ENCODE data around the gene CHST15. TPM values are rescaled to one million over a fixed set of nuclear protein-coding genes. Genes with fewer than 3 reads are reported as not detected.

The CHST15 gene
- total and polyA plus RNA-seq, 9 donors = 35.9 to 93.0 (median 52.5) TPM

- intact Hi-C loops (cut with DNase I) = no loop called here
- no peak for DNase-seq
- no peak overlapping the region for H3K27ac ChIP-seq
- H3K36me3 ChIP-seq = no peaks in the 10 kb centered on the region
- WGBS, 3 donors = 62 to 67% (median 63%) methylated on average over 4 of the region's 4 CpGs
- TF ChIP-seq POLR2A (IDR thresholded peaks at IDR 0.05) (no peak), CTCF (IDR thresholded peaks at IDR 0.05) (no peak), EP300 (IDR thresholded peaks at IDR 0.05) (no peak)
- H3K4me1 ChIP-seq (ENCODE audit: insufficient read depth) = no peaks in the 10 kb centered on the region
- H3K9me3 ChIP-seq = peaks cover 0 to 3% of the 10 kb centered on the region in 2 donors
- H3K4me3 ChIP-seq = no peak overlapping the region
- no peaks in the 10 kb centered on the region for H3K27me3 ChIP-seq
Observed at GRCh38 chr10:123974406-123974805, 119.0 kb downstream of the CHST15 start.

DNA sequence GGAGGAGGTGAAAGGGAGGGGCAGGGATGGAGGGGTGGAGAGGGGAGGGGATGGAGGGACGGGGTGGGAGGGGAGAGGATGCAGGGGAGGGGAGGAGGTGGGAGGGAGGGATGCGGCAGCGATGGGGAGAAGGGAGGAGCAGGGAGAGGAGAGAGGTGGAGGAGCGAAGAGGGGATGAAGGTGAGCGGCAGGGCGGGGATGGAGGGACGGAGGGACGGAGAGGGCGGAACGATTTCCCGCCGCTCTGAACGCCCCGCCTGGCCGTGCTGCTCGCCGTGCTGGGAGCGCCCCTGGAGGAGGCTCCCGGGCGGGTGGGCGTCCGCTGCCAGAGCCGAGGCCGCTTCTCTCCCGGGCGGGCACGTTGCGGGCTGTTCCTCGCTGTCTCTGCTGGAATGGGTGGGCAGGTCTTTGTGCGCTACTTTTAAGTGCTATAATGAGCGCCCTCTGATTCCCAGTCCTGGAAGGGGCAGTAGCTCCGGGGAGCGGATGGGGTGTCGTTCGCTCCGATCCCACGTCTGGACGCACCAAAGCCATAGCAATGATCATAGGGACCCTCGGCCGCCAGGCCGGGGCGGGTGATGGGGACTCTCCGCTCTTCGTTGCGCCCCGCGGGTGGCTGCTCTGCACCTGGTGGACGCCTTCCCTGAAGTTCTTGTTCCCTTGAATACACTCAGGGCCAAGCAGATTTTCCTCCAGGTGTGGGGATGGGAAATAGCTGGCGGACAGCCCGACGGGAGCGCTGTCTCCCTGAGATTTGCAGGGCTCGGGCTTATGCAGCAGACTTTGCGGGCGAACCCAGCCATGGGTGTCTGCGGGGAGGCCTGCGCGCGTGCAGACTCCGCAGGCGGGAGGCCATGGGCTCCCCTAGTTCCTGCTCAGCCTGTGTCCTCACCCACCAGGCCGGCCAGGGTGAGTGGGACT, 120.7 kb downstream of the CHST15 start:
- Histone ChIP-seq H3K4me1 (ENCODE audit: insufficient read depth) (no peaks in the 10 kb centered on the region), H3K27me3 (no peaks in the 10 kb centered on the region), H3K4me3 (no peak overlapping the region), H3K36me3 (no peaks in the 10 kb centered on the region), H3K9me3 (peaks cover 0 to 3% of the 10 kb centered on the region in 2 donors), H3K27ac (no peak overlapping the region)
- TF ChIP-seq EP300 (IDR thresholded peaks at IDR 0.05) = no peak
- TF ChIP-seq CTCF (IDR thresholded peaks at IDR 0.05) = no peak
- no peak for TF ChIP-seq POLR2A (IDR thresholded peaks at IDR 0.05)
- intact Hi-C loops (cut with DNase I) = loop anchor here in 1 of 4 donors (2.0 kb wide), 1 partner anchor 46 kb away; no protein-coding TSS in a partner anchor
- WGBS, 3 donors = 5 to 6% (median 5%) methylated on average over 61 to 62 of the region's 62 CpGs
- DNase-seq = no peak

DNA sequence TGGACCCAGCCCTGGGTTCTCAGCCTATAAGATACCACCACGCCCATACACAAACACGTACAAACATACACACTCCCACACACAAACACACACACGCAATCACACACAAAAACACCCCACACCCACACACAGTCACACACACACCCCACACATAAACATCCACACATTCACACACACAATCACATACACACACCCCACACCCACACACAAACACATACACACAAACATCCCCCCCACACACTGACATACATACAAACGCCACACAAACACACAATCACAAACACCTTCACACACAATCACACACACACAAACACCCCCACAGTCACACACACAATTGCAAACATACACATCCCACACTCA, 122.5 kb downstream of the CHST15 start:
- no peak overlapping the region for H3K4me3 ChIP-seq
- DNase-seq = no peak
- no peak overlapping the region for H3K27ac ChIP-seq
- intact Hi-C loops (cut with DNase I) = no loop called here
- no peaks in the 10 kb centered on the region for H3K27me3 ChIP-seq
- no peaks in the 10 kb centered on the region for H3K36me3 ChIP-seq
- WGBS, 3 donors = 33 to 53% (median 35%) methylated on average over 4 of the region's 4 CpGs
- no peak for TF ChIP-seq EP300 (IDR thresholded peaks at IDR 0.05)
- no peak for TF ChIP-seq CTCF (IDR thresholded peaks at IDR 0.05)
- TF ChIP-seq POLR2A (IDR thresholded peaks at IDR 0.05) = no peak
- no peaks in the 10 kb centered on the region for H3K4me1 ChIP-seq (ENCODE audit: insufficient read depth)
- H3K9me3 ChIP-seq = peaks cover 0 to 3% of the 10 kb centered on the region in 2 donors

- Histone ChIP-seq H3K36me3 (no peaks in the 10 kb centered on the region), H3K4me3 (no peak overlapping the region), H3K27ac (no peak overlapping the region), H3K4me1 (ENCODE audit: insufficient read depth) (no peaks in the 10 kb centered on the region), H3K9me3 (peaks cover 0 to 3% of the 10 kb centered on the region in 2 donors), H3K27me3 (no peaks in the 10 kb centered on the region)
- WGBS, 3 donors = 10 to 18% (median 12%) methylated on average over 21 to 25 of the region's 25 CpGs
- no peak for DNase-seq
- TF ChIP-seq EP300 (IDR thresholded peaks at IDR 0.05) (no peak), CTCF (IDR thresholded peaks at IDR 0.05) (no peak), POLR2A (IDR thresholded peaks at IDR 0.05) (no peak)
- intact Hi-C loops (cut with DNase I) = no loop called here
Observed at GRCh38 chr10:123970207-123970926, 123.0 kb downstream of the CHST15 start.

Data from ovary (tissue), 9 donors.